Jurkat, Clone E6-1 (cell line): ENCODE results near the gene LCAT.

Experiments used
- DNase-seq: peaks from one replicate; pipeline ENCODE4 v3.0.0-alpha.2; 2011; ENCODE audit warnings: low read depth, low spot score
- H3K4me3 ChIP-seq: 2 replicates; pipeline ENCODE4 v1.5.1; 2011; ENCODE audit warnings: mild to moderate bottlenecking, low read length, control low read depth, moderate library complexity

Gene LCAT

DNA sequence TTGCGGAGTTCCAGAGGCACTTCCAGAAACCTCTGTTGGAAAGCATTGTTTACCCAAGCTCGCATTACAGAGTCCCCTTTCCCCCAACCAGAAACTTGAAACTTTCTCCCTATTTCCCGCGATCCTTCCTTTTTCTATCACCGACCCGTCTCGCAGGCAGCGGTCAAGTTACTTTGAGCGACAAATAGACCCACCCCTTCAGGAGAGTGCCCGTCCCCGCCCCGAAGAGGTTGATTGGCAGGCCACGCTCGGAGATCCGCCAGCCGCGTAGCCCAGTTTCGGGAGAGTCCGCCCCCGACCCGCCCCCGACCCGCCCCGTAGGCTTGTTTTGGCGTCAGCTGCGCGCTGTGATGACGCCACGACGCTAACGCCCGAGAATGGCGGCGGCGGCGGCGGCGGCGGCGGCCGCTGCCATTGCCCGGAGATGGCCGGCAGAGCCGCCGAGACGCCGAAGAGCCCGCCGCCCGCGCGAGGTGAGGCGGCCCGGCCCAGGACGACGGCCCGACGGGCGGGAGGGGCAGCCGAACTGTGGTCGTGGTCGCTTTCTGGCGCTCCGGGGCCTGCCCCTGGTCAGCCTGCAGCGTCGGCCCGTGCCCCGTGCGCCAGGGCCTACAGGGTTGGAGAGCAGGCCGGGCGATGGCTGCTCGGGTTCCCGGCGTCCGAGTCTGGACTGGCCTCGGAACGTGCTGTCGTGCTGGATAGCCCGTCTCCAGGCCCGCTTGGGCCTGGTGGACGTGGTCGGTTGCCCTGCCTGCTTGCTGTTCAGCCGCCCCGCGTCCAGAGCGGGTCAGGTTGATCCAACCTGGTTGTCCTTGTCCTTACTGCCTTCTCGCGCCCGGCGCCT lies 50.8 kb downstream of the LCAT start, which contains the start of gene PSKH1:
TSS of gene PSKH1 (plus strand) at position 356 of the 844 bp plus-strand sequence. CDS start 15,496 bp downstream, outside the sequence.
- peak within 1 kb of the TSS; percentile 91 for H3K4me3 ChIP-seq
- peak; percentile 82 for DNase-seq

- no peak for DNase-seq
- peak overlapping the region; percentile 64 for H3K4me3 ChIP-seq
Measured at GRCh38 chr16:67892375-67892774, 51.5 kb downstream of the LCAT start.
